Liver (tissue), 9 donors: ENCODE data around the gene RRP8. TPM values are rescaled to one million over a fixed set of nuclear protein-coding genes. Genes with fewer than 3 reads are reported as not detected.

Experiments used
- DNase-seq: peaks from one replicate; pipeline ENCODE4 v3.0.0-alpha.2; 2017; ENCODE audit warnings: low spot score
- H3K27ac ChIP-seq, 2 donors: one replicate each; pipeline ENCODE4 v1.7.0; 2013; ENCODE audit warnings: inconsistent platforms in 2 of 2, low read length in 2 of 2, control low read depth in 1 of 2, low read depth in 1 of 2, mild to moderate bottlenecking in 1 of 2
- H3K27me3 ChIP-seq, 4 donors: one replicate each; pipeline versions ENCODE4 v1.6.1 to v1.7.0; 2013; ENCODE audit warnings: low read length in 3 of 4, inconsistent platforms in 1 of 4, mild to moderate bottlenecking in 1 of 4, moderate library complexity in 1 of 4; ENCODE audit not compliant: control insufficient read depth in 4 of 4, insufficient read depth in 4 of 4
- H3K36me3 ChIP-seq, 4 donors: one replicate each; pipeline versions ENCODE4 v1.6.1 to v1.7.0; 2013; ENCODE audit warnings: low read length in 3 of 4, mild to moderate bottlenecking in 3 of 4, low read depth in 1 of 4, moderate library complexity in 1 of 4; ENCODE audit not compliant: control insufficient read depth in 4 of 4, insufficient read depth in 3 of 4
- H3K4me1 ChIP-seq, 4 donors: one replicate each; pipeline versions ENCODE4 v1.6.1 to v1.7.0; 2013; ENCODE audit warnings: low read length in 3 of 4, mild to moderate bottlenecking in 3 of 4, moderate library complexity in 1 of 4; ENCODE audit not compliant: control insufficient read depth in 4 of 4, insufficient read depth in 4 of 4
- H3K4me3 ChIP-seq, 3 donors: one replicate each; pipeline versions ENCODE4 v1.6.1 to v1.7.0; 2013; ENCODE audit warnings: low read length in 3 of 3, control low read depth in 1 of 3, low read depth in 1 of 3, mild to moderate bottlenecking in 1 of 3
- H3K9ac ChIP-seq, 2 donors: one replicate each; pipeline ENCODE4 v1.7.0; 2013; ENCODE audit warnings: low read length in 2 of 2, mild to moderate bottlenecking in 2 of 2, moderate library complexity in 2 of 2, control low read depth in 1 of 2, low read depth in 1 of 2
- H3K9me3 ChIP-seq, 4 donors: one replicate each; pipeline versions ENCODE4 v1.6.1 to v1.7.0; 2013; ENCODE audit warnings: low read length in 3 of 4; ENCODE audit not compliant: control insufficient read depth in 4 of 4
- EGR1 ChIP-seq, 2 donors: IDR thresholded peaks; 2 replicates each; pipeline ENCODE4 v1.6.1; 2016 to 2018; ENCODE audit warnings: antibody characterized with exemption in 2 of 2, low read depth in 2 of 2
- FOXA1 ChIP-seq: IDR thresholded peaks from 2 replicates; pipeline ENCODE4 v1.6.1; 2016; ENCODE audit warnings: antibody characterized with exemption
- GABPA ChIP-seq, 2 donors: IDR thresholded peaks in 1 of 2; conservative IDR thresholded peaks in 1 of 2; 2 replicates each; pipeline ENCODE4 v1.6.1; 2016; ENCODE audit warnings: antibody characterized with exemption in 2 of 2, mild to moderate bottlenecking in 1 of 2, moderate library complexity in 1 of 2
- HNF4A ChIP-seq, 2 donors: conservative IDR thresholded peaks; 2 replicates each; pipeline ENCODE4 v1.6.1; 2016; ENCODE audit warnings: antibody characterized with exemption in 2 of 2, mild to moderate bottlenecking in 2 of 2
- HNF4G ChIP-seq: IDR thresholded peaks from 2 replicates; pipeline ENCODE4 v1.6.1; 2016; ENCODE audit warnings: antibody characterized with exemption
- JUND ChIP-seq, 2 donors: IDR thresholded peaks; 2 replicates each; pipeline ENCODE4 v1.6.1; 2016; ENCODE audit warnings: antibody characterized with exemption in 2 of 2
- NR2F2 ChIP-seq: IDR thresholded peaks from 2 replicates; pipeline ENCODE4 v1.6.1; 2016; ENCODE audit warnings: antibody characterized with exemption
- RXRA ChIP-seq, 2 donors: IDR thresholded peaks; 2 replicates each; pipeline ENCODE4 v1.6.1; 2017 to 2018; ENCODE audit warnings: antibody characterized with exemption in 2 of 2, mild to moderate bottlenecking in 1 of 2
- SP1 ChIP-seq: IDR thresholded peaks from 2 replicates; pipeline ENCODE4 v1.6.1; 2018; ENCODE audit warnings: antibody characterized with exemption, mild to moderate bottlenecking
- TAF1 ChIP-seq: conservative IDR thresholded peaks from 2 replicates; pipeline ENCODE4 v1.6.1; 2016; ENCODE audit warnings: antibody characterized with exemption, mild to moderate bottlenecking
- YY1 ChIP-seq: IDR thresholded peaks from 2 replicates; pipeline ENCODE4 v1.6.1; 2016; ENCODE audit warnings: antibody characterized with exemption, mild to moderate bottlenecking
- WGBS: extraction: QIAGEN DNeasy Blood & Tissue Kit; methylation state at CpG from one replicate; pipeline ENCODE4 v1.1.7; 2013; 5-methylcytosine and 5-hydroxymethylcytosine counted together
- polyA plus RNA-seq, 2 donors: library from polyadenylated mRNA; stranded (reverse) in 1 of 2; unstranded in 1 of 2; fragments of 200-250 nt in 1 of 2; fragments of >200 nt in 1 of 2; fragmentation: Nextera tagmentation in 1 of 2; extraction: Ambion mirVana in 1 of 2; gene quantifications; one replicate each; pipeline versions ENCODE4 v1.2.1 to v1.2.3, GENCODE V29; 2013 to 2015
- total RNA-seq, 2 donors: library from RNA; depleted of rRNA; stranded (reverse); fragments of >200 nt; gene quantifications; one replicate each; pipeline ENCODE4 v1.2.3, GENCODE V29; 2014
- TF ChIP-seq, protein P1 (sequence below): IDR thresholded peaks from 2 replicates; pipeline ENCODE4 v1.6.1; 2016; ENCODE audit warnings: antibody characterized with exemption
- TF ChIP-seq, protein P2 (sequence below): fragments of 150-350 bp; IDR thresholded peaks from 2 replicates; pipeline ENCODE4 v1.5.1; 2017; ENCODE audit warnings: improper control_type of control experiment, low read depth, low read length; ENCODE audit not compliant: missing input control
- TF ChIP-seq, protein P3 (sequence below): IDR thresholded peaks from 2 replicates; pipeline ENCODE4 v1.6.1; 2016; ENCODE audit warnings: antibody characterized with exemption, mild to moderate bottlenecking
- TF ChIP-seq, protein P4 (sequence below): IDR thresholded peaks from 2 replicates; pipeline ENCODE4 v1.6.1; 2016; ENCODE audit warnings: antibody characterized with exemption
- donor health status: healthy.
- donor health status: healthy.
- donor health status: healthy.
- donor health status: healthy.
- donor health status: healthy.

RRP8 gene
- total and polyA plus RNA-seq, 4 donors, result 10.3 to 12.6 (median 11.2) TPM

DNA sequence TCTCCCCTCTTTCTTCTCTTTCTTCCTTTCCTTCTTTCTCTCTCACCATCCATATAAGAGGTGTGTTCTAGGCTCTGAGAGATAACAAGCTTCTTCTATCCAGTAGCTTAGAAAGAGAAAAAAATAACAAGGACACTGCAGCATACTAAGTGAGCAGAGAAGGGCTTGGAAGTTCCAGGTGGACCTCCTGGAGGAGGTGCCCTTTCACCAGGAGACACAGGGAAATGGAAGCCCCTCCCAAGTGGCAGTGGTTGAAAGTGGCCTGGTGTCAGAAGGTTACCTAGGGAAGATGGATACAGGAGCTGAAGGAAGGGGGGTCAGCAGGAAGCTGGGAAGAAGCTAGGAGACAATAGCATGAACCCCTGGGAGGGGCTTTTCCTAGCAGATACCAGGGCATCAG, 46.7 kb upstream of the RRP8 start (continued):
- TF ChIP-seq SP1 (no peak), NR2F2 (no peak)

DNA sequence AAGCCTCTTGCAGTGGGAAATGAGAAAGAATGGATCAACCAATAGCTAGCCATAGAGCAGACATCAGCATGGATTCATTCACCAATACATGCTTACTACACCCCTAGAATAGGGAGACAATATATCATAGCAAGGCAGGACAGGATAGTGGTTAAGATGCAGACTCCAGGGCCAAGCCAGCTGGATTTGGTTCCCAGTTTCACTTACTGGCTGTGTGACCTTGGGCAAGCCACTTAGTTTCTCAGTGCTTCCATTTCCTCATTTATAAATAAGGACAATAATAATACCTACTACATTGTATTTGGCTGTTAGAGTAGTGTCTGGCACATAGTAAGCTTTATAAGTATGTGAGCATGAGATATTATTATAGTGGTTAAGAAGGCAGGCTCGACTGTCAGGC, 45.1 kb upstream of the RRP8 start:
- Histone ChIP-seq H3K4me3 (no peak overlapping the region), H3K9ac (no peak overlapping the region), H3K9me3 (no peaks in the 10 kb centered on the region), H3K36me3 (no peaks in the 10 kb centered on the region), H3K4me1 (peaks cover 0 to 10% (median 2%) of the 10 kb centered on the region in 4 donors), H3K27ac (no peak overlapping the region), H3K27me3 (no peaks in the 10 kb centered on the region)
- WGBS, result 67% methylated on average over 1 of the region's 1 CpG
- no peak for DNase-seq
- TF ChIP-seq JUND (IDR thresholded peaks at IDR 0.05) (no peak), HNF4G (no peak), YY1 (no peak), TAF1 (no peak), HNF4A (conservative IDR thresholded peaks at IDR 0.05) (no peak), SP1 (no peak), RXRA (IDR thresholded peaks at IDR 0.05) (no peak)
- TF ChIP-seq, protein P1, sequence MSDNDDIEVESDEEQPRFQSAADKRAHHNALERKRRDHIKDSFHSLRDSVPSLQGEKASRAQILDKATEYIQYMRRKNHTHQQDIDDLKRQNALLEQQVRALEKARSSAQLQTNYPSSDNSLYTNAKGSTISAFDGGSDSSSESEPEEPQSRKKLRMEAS, result no peak
- TF ChIP-seq, protein P2, sequence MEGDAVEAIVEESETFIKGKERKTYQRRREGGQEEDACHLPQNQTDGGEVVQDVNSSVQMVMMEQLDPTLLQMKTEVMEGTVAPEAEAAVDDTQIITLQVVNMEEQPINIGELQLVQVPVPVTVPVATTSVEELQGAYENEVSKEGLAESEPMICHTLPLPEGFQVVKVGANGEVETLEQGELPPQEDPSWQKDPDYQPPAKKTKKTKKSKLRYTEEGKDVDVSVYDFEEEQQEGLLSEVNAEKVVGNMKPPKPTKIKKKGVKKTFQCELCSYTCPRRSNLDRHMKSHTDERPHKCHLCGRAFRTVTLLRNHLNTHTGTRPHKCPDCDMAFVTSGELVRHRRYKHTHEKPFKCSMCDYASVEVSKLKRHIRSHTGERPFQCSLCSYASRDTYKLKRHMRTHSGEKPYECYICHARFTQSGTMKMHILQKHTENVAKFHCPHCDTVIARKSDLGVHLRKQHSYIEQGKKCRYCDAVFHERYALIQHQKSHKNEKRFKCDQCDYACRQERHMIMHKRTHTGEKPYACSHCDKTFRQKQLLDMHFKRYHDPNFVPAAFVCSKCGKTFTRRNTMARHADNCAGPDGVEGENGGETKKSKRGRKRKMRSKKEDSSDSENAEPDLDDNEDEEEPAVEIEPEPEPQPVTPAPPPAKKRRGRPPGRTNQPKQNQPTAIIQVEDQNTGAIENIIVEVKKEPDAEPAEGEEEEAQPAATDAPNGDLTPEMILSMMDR, result no peak

DNA sequence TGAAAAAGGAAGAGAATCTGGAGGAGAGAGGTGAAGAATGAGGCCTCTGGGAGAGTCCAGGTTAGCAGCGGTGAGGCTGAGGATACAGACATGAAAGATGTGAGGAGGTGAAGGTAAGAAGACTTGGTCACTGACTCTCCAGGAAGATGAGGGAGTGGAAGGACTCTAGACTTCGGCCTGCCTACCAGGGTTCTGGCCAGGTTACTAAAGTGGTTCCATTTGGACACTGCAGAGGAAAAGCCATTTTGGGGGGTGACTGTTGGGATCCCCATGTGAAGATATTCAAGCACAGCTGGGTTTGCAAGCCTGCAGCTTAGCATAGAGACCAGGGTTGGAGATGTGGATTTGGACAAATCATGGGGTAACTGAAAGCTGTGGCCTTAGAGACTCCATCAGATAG, 44.4 kb upstream of the RRP8 start:
- Histone ChIP-seq H3K36me3 (no peaks in the 10 kb centered on the region), H3K27ac (no peak overlapping the region), H3K27me3 (no peaks in the 10 kb centered on the region), H3K4me3 (no peak overlapping the region), H3K9me3 (no peaks in the 10 kb centered on the region), H3K9ac (no peak overlapping the region), H3K4me1 (peaks cover 0 to 10% (median 2%) of the 10 kb centered on the region in 4 donors)
- 93% methylated on average over 2 of the region's 2 CpGs for WGBS
- TF ChIP-seq YY1, result no peak
- no peak for TF ChIP-seq FOXA1
- no peak for TF ChIP-seq RXRA (IDR thresholded peaks at IDR 0.05)
- TF ChIP-seq, protein P2, result no peak
- TF ChIP-seq EGR1 (IDR thresholded peaks at IDR 0.05; ENCODE audit: low read depth in 2 of 2), result no peak
- no peak for TF ChIP-seq SP1
- TF ChIP-seq, protein P3, sequence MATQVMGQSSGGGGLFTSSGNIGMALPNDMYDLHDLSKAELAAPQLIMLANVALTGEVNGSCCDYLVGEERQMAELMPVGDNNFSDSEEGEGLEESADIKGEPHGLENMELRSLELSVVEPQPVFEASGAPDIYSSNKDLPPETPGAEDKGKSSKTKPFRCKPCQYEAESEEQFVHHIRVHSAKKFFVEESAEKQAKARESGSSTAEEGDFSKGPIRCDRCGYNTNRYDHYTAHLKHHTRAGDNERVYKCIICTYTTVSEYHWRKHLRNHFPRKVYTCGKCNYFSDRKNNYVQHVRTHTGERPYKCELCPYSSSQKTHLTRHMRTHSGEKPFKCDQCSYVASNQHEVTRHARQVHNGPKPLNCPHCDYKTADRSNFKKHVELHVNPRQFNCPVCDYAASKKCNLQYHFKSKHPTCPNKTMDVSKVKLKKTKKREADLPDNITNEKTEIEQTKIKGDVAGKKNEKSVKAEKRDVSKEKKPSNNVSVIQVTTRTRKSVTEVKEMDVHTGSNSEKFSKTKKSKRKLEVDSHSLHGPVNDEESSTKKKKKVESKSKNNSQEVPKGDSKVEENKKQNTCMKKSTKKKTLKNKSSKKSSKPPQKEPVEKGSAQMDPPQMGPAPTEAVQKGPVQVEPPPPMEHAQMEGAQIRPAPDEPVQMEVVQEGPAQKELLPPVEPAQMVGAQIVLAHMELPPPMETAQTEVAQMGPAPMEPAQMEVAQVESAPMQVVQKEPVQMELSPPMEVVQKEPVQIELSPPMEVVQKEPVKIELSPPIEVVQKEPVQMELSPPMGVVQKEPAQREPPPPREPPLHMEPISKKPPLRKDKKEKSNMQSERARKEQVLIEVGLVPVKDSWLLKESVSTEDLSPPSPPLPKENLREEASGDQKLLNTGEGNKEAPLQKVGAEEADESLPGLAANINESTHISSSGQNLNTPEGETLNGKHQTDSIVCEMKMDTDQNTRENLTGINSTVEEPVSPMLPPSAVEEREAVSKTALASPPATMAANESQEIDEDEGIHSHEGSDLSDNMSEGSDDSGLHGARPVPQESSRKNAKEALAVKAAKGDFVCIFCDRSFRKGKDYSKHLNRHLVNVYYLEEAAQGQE, result no peak
- TF ChIP-seq, protein P4, sequence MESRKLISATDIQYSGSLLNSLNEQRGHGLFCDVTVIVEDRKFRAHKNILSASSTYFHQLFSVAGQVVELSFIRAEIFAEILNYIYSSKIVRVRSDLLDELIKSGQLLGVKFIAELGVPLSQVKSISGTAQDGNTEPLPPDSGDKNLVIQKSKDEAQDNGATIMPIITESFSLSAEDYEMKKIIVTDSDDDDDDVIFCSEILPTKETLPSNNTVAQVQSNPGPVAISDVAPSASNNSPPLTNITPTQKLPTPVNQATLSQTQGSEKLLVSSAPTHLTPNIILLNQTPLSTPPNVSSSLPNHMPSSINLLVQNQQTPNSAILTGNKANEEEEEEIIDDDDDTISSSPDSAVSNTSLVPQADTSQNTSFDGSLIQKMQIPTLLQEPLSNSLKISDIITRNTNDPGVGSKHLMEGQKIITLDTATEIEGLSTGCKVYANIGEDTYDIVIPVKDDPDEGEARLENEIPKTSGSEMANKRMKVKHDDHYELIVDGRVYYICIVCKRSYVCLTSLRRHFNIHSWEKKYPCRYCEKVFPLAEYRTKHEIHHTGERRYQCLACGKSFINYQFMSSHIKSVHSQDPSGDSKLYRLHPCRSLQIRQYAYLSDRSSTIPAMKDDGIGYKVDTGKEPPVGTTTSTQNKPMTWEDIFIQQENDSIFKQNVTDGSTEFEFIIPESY, result no peak
- TF ChIP-seq GABPA (IDR thresholded peaks at IDR 0.05 in 1 of 2, conservative IDR thresholded peaks at IDR 0.05 in 1 of 2), result no peak
- TF ChIP-seq TAF1, result no peak
- no peak for TF ChIP-seq HNF4A (conservative IDR thresholded peaks at IDR 0.05)
- no peak for DNase-seq
